Motor neuron (in vitro differentiated cells): Measurements from ENCODE around the gene KCNA5. TPM values are rescaled to one million over a fixed set of nuclear protein-coding genes. Genes with fewer than 3 reads are reported as not detected.

Source experiments
- ATAC-seq, 8 experiments: fragments of 200-7000 bp; cut with Tn5 transposase; replicated peaks in 6 of 8; 2 replicates each; pipeline ENCODE4 v1.8.0; 2021; ENCODE audit warnings: mild to moderate bottlenecking in 8 of 8, moderate library complexity in 8 of 8
- H3K27ac ChIP-seq, 2 donors: fragments of 250-450 bp; sonication (Bioruptor Pico); 2 replicates each; pipeline ENCODE4 v1.9.0; 2021; ENCODE audit warnings: antibody characterized with exemption in 2 of 2, mild to moderate bottlenecking in 2 of 2, moderate library complexity in 1 of 2
- H3K4me1 ChIP-seq, 2 donors: fragments of 250-450 bp; sonication (Bioruptor Pico); replicated peaks in 1 of 2; 2 replicates each; pipeline ENCODE4 v1.6.1; 2021; ENCODE audit warnings: antibody characterized with exemption in 2 of 2, mild to moderate bottlenecking in 2 of 2, moderate library complexity in 1 of 2
- H3K4me3 ChIP-seq, 5 donors: fragments of 250-450 bp; sonication (Bioruptor Pico); 2 replicates each; pipeline ENCODE4 v1.9.0; 2021; ENCODE audit warnings: antibody characterized with exemption in 5 of 5, mild to moderate bottlenecking in 5 of 5, moderate library complexity in 4 of 5
- WGBS, 10 experiments: fragments of 450-650 bp; shearing (Covaris generic); methylation state at CpG; one replicate each; pipeline ENCODE4 v1.0.0; 2022; 5-methylcytosine and 5-hydroxymethylcytosine counted together
- in situ Hi-C, 9 experiments: fragments of 400-800 bp; cut with MboI; loops; one replicate each; pipeline ENCODE4 v1.15.0; 2021; ENCODE audit warnings: low sequenced_read_pairs in 9 of 9, low pct_unique_long_range_greater_than_20kb in 2 of 9; ENCODE audit not compliant: unreplicated experiment in 9 of 9
- total RNA-seq, 8 experiments: library from RNA; unstranded; fragments of 300-600 nt; gene quantifications; 2 replicates each; pipeline versions ENCODE4 v1.2.3 to v1.2.4, GENCODE V29; 2022

KCNA5 gene
- total RNA-seq: 1 to 10 TPM in 1 of 8 experiments, under 1 TPM in 6, not detected in 1; 0.13 to 2.0 (median 0.50) TPM

DNA sequence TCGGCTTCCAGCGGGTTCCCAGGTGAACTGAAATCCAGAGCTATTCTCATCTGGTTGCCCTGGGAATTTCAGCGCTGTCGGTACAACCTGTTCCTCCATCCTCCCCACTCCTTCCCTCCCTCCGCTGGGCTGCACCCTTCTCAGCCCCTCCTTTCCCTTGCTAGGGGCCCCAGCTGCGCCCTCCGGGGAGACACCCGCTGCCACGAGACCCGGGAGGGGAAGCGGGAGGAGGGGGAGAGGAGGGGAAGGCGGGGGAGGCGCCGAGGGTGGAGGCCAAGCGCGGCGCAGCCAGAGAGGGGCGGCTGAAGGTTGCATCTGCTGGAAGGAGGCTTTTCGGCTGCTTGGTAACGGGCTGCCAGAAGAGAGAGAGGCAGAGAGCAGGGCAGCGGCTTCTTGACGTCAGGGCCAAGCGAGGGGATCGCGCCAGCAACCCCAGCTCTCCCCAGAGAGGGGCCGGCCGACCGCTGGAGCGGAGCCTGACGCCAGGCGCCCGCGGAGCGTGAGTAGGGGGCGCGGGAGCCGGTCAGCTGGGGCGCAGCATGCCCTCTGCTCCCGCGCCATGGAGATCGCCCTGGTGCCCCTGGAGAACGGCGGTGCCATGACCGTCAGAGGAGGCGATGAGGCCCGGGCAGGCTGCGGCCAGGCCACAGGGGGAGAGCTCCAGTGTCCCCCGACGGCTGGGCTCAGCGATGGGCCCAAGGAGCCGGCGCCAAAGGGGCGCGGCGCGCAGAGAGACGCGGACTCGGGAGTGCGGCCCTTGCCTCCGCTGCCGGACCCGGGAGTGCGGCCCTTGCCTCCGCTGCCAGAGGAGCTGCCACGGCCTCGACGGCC, at the start of gene KCNA5:
Gene KCNA5 (plus strand): TSS at position 291 of the 831 bp plus-strand sequence. CDS start 269 bp downstream, at position 560.
- Histone ChIP-seq H3K4me1 (peaks cover 9% of the 10 kb centered on the region in 2 donors), H3K27ac (peak within 1 kb of the TSS in 1 of 2 donors; percentile 53), H3K4me3 (peak within 1 kb of the TSS; percentile 16 to 30 (median 20))
- 0 to 20% (median 8%) methylated on average over 1 to 12 of the region's 68 CpGs; no CpG with 5 or more reads in 6 of the 10 experiments for WGBS, 10 experiments
- peak in 7 of 8 experiments; percentile 32 to 96 (median 95) for ATAC-seq
- in situ Hi-C loops: no loop called here

DNA sequence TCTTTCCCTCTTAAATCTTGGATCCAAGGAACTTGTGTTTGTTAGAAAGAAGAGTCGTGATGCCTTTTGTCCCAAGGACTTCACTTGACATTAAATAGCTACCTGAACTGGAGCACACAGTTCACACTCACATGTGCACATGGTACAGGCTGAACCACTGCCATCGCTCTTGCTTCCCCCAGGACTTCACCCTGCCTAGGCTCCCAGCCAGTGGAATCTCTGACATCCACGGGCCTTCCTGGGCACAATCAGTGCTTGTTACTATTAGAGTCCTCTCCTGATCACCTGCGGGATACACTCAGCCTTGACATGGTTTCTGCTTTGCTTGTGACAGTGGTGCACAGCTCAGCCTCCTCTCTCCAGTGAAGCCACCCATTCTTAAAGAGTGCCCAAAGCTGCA, 49.1 kb upstream of the KCNA5 start:
- in situ Hi-C loops: no loop called here
- 26 to 83% (median 65%) methylated on average over 1 to 4 of the region's 4 CpGs; no CpG with 5 or more reads in 2 of the 10 experiments for WGBS, 10 experiments
- no peak for ATAC-seq

DNA sequence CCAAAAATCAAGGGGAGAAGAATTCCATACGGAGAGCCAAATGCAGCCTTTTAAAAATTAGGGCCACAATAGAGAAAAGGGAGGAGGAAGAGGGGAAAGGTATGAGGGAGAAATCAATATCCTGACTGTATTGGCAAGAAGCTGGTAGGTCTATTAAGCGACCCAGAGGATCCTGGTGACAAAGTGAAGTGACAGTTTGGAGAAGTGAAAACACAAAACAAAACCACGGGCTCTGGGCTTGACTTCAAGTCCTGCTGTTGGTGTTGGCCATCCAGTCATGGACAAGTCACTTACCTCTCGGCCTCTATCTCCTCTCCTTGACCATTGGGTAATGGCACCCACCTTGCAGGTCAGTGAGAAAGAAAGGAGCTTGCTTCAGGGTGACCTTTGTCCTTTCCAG, 47.0 kb upstream of the KCNA5 start:
- 0 to 83% (median 56%) methylated on average over 1 to 4 of the region's 4 CpGs for WGBS, 10 experiments
- ATAC-seq: no peak
- Histone ChIP-seq H3K4me3 (no peak overlapping the region), H3K4me1 (no peaks in the 10 kb centered on the region), H3K27ac (no peak overlapping the region)
- in situ Hi-C loops: no loop called here

More for the DNA sequence above, 49.1 kb upstream of the KCNA5 start:
- Histone ChIP-seq H3K4me1 (no peaks in the 10 kb centered on the region), H3K4me3 (no peak overlapping the region), H3K27ac (no peak overlapping the region)

DNA sequence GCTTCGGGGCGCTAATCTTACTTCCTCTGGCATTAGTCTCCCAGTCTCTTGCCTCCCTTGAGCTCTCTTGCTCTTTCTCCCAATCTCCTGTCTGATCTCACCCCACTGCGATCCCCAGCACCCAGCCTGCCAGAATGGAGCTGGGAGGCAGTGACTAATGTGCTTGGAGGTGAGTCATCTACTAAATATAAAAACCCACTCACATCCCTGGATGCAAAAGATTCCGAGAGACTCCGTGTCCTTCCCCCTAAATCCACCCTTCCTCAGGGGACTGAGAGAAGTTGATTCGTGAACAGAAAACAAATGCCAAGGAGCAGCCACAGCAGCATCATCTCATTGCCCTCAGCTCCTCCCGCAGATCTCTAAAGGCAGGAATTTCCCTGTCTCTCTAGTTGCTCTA, 45.7 kb upstream of the KCNA5 start:
- Histone ChIP-seq H3K4me1 (no peaks in the 10 kb centered on the region), H3K4me3 (no peak overlapping the region), H3K27ac (no peak overlapping the region)
- peak in 7 of 8 experiments; percentile 96 to 98 (median 98) for ATAC-seq
- in situ Hi-C loops: no loop called here
- 0 to 77% (median 64%) methylated on average over 3 to 5 of the region's 7 CpGs; no CpG with 5 or more reads in 4 of the 10 experiments for WGBS, 10 experiments

DNA sequence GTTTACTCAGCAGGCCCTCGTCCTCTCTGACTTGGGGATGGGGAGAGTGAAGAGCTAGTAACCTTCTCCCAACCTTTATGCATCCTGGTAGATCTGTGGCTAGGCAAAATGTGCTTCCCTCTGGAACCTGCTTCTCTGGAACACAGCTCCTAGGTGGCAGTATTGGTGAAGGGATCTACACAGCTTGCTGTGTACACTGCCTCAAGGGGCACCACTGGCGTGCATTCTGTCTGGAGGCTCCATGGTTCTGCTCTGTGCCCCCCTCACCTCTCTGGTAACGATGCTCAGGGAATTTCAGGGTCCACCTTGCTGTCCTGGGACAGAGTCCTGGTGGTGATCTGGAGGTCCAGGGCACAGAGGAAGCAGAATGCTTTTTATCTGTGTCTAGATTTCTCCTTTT, 43.5 kb upstream of the KCNA5 start:
- 14 to 83% (median 49%) methylated on average over 1 to 3 of the region's 3 CpGs; no CpG with 5 or more reads in 4 of the 10 experiments for WGBS, 10 experiments
- in situ Hi-C loops: loop anchor here in 6 of 9 experiments (10.0 to 25.0 kb wide), 2 partner anchors 135 to 138 kb away; no protein-coding TSS in a partner anchor
- ATAC-seq: no peak
- Histone ChIP-seq H3K27ac (no peak overlapping the region), H3K4me3 (no peak overlapping the region), H3K4me1 (no peaks in the 10 kb centered on the region)

DNA sequence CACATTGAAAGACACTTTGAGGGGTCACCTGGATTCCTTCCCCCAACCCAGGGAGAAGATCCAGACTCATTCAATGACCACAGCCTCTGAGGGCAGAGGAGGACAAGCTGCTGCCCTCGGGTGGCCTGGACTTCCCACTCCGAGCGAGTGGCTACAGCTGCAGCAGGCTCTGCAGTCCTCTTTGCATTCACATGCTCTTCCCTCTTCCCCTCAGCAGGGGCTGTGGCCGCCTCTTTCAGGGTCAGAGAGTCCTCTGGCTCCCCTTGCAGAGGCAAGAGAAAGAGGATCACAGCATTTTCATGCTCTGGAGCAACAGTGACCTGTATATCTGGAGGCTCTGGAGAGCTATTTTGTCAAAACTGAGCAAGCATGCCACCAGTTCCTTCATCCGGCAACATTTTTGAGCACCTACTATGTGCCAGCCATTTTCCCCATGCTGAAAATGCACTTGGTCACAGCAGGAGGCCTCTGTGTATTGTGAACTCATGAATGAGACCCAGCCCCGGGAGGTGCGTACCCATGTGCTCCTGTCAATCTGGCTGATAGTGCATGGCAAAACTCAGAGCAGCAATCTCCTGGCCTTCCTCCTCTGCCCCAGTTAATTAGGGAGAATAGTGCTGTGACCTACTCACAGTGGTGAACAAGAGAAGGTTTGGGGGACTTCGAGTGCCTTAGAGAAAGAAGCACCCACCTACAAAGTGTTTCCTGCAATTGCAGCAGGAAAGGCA, 42.9 kb upstream of the KCNA5 start:
- Histone ChIP-seq H3K4me3 (no peak overlapping the region), H3K4me1 (no peaks in the 10 kb centered on the region), H3K27ac (no peak overlapping the region)
- no peak for ATAC-seq
- in situ Hi-C loops: loop anchor here in 6 of 9 experiments (10.0 to 25.0 kb wide), 2 partner anchors 136 to 139 kb away; no protein-coding TSS in a partner anchor
- WGBS, 10 experiments: 0 to 71% (median 39%) methylated on average over 1 to 6 of the region's 8 CpGs; no CpG with 5 or more reads in 2 of the 10 experiments

DNA sequence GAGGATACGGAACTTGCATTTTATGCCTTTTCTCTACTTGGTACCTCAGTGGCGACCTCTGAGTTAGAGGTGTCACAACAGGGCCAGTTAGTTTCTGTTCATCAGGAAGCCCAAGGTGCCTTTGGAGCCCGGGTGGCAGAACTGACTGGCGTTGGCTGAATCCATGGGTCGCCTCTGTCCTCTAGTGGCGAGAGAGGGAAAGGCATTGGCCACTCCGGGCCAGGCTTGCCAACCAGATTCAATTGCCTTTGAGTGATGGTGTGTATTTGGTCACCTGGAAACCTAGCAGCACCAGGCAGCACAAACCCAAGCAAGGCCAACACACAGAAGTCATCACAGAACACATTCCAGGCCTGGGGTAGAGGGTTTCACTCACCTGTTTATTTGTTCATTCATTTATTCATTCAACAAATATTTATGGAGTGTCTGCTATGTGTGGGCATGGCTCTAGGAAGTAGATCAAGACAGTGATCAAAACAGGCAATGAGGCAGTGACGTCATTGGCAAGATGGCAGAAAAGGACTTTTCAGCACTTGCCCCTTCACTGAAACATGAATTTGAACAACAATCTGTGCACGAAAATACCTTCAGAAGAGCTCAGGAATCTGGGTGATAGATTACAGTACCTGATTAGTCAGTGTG, 40.5 kb upstream of the KCNA5 start:
- peak; percentile 80 to 95 (median 90) for ATAC-seq
- Histone ChIP-seq H3K27ac (no peak overlapping the region), H3K4me1 (no peaks in the 10 kb centered on the region), H3K4me3 (no peak overlapping the region)
- in situ Hi-C loops: loop anchor here in 6 of 9 experiments (10.0 to 25.0 kb wide), 2 partner anchors 138 to 141 kb away; no protein-coding TSS in a partner anchor
- 0 to 80% (median 17%) methylated on average over 1 to 6 of the region's 9 CpGs; no CpG with 5 or more reads in 2 of the 10 experiments for WGBS, 10 experiments

DNA sequence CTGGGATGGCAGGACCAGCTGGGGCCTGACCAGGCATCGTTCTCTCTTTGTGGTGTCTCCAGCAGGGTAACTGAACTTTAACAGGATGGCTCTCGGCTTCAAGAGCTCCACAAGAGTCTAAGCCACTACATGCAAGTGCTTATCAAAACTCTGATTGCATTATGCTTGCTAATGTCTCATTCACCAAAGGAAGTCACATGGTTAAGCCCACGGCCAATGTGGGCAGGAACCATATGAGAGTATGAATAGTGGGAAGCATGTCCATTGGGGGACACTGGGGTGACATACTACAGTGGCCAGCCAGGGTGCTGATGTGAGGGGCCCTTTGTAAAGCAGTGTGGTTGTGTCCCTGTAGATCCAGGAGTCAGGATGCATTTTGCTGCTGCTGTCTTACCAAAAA, 35.0 kb upstream of the KCNA5 start:
- H3K4me1 ChIP-seq: no peaks in the 10 kb centered on the region
- H3K27ac ChIP-seq: no peak overlapping the region
- ATAC-seq: no peak
- in situ Hi-C loops: loop anchor here in 6 of 9 experiments (10.0 to 25.0 kb wide), 2 partner anchors 144 to 146 kb away; no protein-coding TSS in a partner anchor
- no peak overlapping the region for H3K4me3 ChIP-seq
- 17 to 81% (median 60%) methylated on average over 1 to 2 of the region's 3 CpGs; no CpG with 5 or more reads in 3 of the 10 experiments for whole genome bisulfite sequencing, 10 experiments

DNA sequence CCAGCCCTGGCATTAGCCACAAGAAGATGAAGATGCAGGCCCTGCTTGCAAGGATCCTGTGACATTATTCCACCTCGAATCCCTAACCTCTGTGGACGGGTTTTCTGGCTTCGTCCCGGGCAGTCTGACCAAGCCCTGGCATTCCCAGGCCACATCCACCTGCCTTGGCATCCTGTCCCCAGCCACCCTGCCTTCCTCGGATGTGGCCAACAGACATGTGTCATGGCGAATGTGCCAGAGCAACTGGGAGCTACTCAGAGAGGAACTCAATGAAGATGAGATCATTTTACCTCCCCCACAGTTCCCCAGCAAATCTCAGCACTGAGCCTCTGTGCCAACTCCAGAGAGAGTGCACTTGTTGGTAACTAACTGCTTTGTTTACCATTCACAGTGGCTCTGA, 33.5 kb upstream of the KCNA5 start:
- 79 to 91% (median 87%) methylated on average over 3 to 6 of the region's 6 CpGs; no CpG with 5 or more reads in 7 of the 10 experiments for WGBS, 10 experiments
- Histone ChIP-seq H3K4me1 (no peaks in the 10 kb centered on the region), H3K27ac (no peak overlapping the region), H3K4me3 (no peak overlapping the region)
- ATAC-seq: no peak
- in situ Hi-C loops: loop anchor here in 3 of 9 experiments (25.0 kb wide), 1 partner anchor 148 kb away; no protein-coding TSS in a partner anchor

DNA sequence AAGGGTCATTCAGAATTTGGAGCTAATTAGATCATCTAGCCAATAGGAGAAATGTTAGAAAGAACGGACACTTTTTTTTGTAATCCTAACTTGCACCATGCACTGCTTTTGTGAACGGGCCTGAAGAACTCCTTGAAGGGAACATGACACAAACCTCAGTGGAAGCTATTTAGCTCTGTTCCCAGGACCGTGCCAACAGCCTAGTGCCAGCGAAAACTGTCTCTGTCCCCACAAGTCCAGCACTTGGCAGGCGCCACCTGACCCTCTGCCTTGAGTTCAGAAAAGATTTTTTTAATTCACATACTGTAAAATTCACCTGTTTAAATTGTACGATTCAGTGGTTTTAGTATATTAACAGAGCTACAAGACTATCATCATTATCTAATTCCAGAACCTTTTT, 31.3 kb upstream of the KCNA5 start:
- 33 to 100% (median 68%) methylated on average over 1 to 6 of the region's 6 CpGs; no CpG with 5 or more reads in 2 of the 10 experiments for WGBS, 10 experiments
- no peaks in the 10 kb centered on the region for H3K4me1 ChIP-seq
- no peak for ATAC-seq
- H3K4me3 ChIP-seq: no peak overlapping the region
- in situ Hi-C loops: loop anchor here in 3 of 9 experiments (25.0 kb wide), 1 partner anchor 150 kb away; no protein-coding TSS in a partner anchor
- no peak overlapping the region for H3K27ac ChIP-seq

DNA sequence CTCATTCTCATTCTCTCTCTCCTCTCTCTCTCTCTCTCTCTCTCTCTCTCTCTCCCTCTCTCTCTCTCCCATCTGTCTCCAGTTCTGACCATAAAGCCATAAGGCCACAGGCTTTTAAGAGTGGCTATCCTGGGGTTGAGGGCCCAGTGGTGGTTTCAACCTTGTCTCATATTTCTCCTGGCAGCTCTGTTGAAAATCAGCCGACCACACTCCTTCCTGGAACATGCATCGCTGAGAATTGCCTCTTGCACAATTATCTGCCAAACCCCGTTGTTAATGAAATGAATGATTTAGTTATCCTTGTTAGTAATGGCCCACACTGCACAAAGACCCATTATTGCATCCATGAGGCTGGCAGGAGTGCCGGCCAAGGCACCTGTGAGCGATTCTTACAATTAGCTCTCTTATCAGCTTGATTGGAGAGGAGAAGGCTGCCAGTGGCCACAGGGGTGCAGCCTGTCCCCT, 30.4 kb upstream of the KCNA5 start:
- H3K27ac ChIP-seq: no peak overlapping the region

DNA sequence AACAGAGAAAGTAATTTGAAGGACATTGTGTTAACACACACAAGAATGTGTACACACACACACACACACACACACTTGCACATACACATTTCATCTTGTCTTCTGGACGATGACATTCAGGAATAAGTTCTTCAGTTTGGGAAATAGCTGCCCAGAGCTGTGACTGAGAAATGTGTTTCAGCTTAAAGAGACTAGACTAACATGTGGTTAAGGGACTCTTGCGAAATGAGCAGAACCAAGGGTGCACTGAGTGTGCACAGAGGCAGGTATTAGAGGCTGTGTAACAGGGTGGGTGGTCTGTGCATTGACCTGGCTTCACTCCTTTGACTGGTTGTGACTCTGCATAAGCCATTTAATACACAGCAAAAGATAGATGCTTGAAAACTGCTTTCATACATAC, 29.4 kb upstream of the KCNA5 start:
- H3K27ac ChIP-seq: no peak overlapping the region
- H3K4me1 ChIP-seq: no peaks in the 10 kb centered on the region
- peak in 1 of 8 experiments; percentile 26 for ATAC-seq
- in situ Hi-C loops: loop anchor here in 3 of 9 experiments (25.0 kb wide), 1 partner anchor 152 kb away; no protein-coding TSS in a partner anchor
- 0 to 100% (median 73%) methylated on average over 1 to 2 of the region's 2 CpGs; no CpG with 5 or more reads in 2 of the 10 experiments for WGBS, 10 experiments
- H3K4me3 ChIP-seq: no peak overlapping the region

More for the DNA sequence above, 30.4 kb upstream of the KCNA5 start:
- WGBS, 10 experiments: 0 to 100% (median 69%) methylated on average over 1 to 5 of the region's 5 CpGs; no CpG with 5 or more reads in 2 of the 10 experiments
- ATAC-seq: no peak
- Histone ChIP-seq H3K4me1 (no peaks in the 10 kb centered on the region), H3K4me3 (no peak overlapping the region)
- in situ Hi-C loops: loop anchor here in 3 of 9 experiments (25.0 kb wide), 1 partner anchor 151 kb away; no protein-coding TSS in a partner anchor
